SJSA1 (cell line): ENCODE measurements around the gene LTBP2. TPM values are rescaled to one million over a fixed set of nuclear protein-coding genes. Genes with fewer than 3 reads are reported as not detected.

Source experiments
- DNase-seq, 2 experiments: peaks; one replicate each; pipeline ENCODE4 v3.0.0-alpha.2; 2015 to 2020; ENCODE audit warnings: low spot score in 2 of 2, low read depth in 1 of 2
- H3K27ac ChIP-seq: fragments of 250-450 bp; sonication (Bioruptor Pico); 2 replicates; pipeline ENCODE4 v1.5.1; 2020; ENCODE audit warnings: mild to moderate bottlenecking, moderate library complexity
- H3K27me3 ChIP-seq: fragments of 250-450 bp; sonication (Bioruptor Pico); replicated peaks from 2 replicates; pipeline ENCODE4 v1.5.1; 2020; ENCODE audit warnings: mild to moderate bottlenecking, moderate library complexity
- H3K36me3 ChIP-seq: fragments of 250-450 bp; sonication (Bioruptor Pico); 2 replicates; pipeline ENCODE4 v1.5.1; 2020; ENCODE audit warnings: mild to moderate bottlenecking
- H3K4me1 ChIP-seq: fragments of 250-450 bp; sonication (Bioruptor Pico); replicated peaks from 2 replicates; pipeline ENCODE4 v1.6.1; 2021; ENCODE audit warnings: mild to moderate bottlenecking
- H3K4me3 ChIP-seq: fragments of 250-450 bp; sonication (Bioruptor Pico); 2 replicates; pipeline ENCODE4 v1.5.1; 2020; ENCODE audit warnings: mild to moderate bottlenecking
- H3K9me3 ChIP-seq: fragments of 250-450 bp; sonication (Bioruptor Pico); replicated peaks from 2 replicates; pipeline ENCODE4 v1.5.1; 2020; ENCODE audit warnings: mild to moderate bottlenecking
- total RNA-seq: library from RNA; depleted of rRNA; stranded (reverse); fragments of >200 nt; shearing (Covaris generic); gene quantifications from 2 replicates; pipeline ENCODE4 v1.2.3, GENCODE V29; 2014

LTBP2 gene
- total RNA-seq, 1 experiment from 2014 or later: 2.2 TPM

DNA sequence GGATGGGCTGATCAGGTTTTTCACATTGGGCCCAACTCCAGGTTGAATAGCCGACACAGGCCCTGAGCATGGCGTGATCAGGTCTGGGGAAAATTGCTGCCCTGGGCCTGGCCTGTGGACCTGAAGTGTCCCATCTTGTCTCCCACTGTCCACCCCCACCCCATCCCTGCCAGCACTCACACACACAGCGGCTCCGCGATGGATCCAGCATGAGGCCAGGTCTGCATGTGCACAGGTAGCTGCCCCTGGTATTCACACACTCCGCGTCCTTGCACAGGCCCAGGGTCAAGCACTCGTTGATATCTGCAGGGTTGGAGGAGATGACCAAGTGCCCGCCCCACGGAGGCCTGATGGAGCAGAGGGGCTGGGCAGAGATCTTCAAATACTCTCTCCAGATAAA is 79.8 kb downstream of the LTBP2 start:
- Histone ChIP-seq H3K27ac (no peak overlapping the region), H3K4me3 (no peak overlapping the region), H3K9me3 (no peaks in the 10 kb centered on the region), H3K36me3 (no peaks in the 10 kb centered on the region), H3K27me3 (no peaks in the 10 kb centered on the region), H3K4me1 (peaks cover 5% of the 10 kb centered on the region)
- DNase-seq: no peak

DNA sequence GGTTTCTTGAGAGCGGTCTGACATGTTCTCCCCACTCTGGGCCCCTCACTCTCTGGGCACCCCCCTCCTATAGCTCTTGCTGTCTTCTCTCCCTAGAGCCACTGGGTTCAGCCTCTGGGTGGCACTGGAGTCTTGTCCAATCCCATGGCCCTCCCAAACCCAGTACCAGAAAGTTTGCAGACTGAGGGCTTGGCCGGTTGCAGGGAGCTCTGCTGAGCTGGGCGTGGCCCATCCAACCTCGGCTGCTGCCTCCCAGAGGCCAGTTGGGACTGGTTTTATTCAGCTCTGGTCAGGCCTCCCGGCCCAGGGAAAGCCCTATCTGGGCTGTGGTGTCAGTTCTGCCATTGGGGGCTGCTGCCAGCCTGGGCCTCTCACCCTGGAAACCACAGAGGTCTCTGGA is 80.6 kb downstream of the LTBP2 start:
- Histone ChIP-seq H3K36me3 (no peaks in the 10 kb centered on the region), H3K4me3 (no peak overlapping the region), H3K27me3 (no peaks in the 10 kb centered on the region), H3K27ac (no peak overlapping the region), H3K4me1 (peaks cover 5% of the 10 kb centered on the region), H3K9me3 (no peaks in the 10 kb centered on the region)
- DNase-seq: peak; percentile 29 to 53

DNA sequence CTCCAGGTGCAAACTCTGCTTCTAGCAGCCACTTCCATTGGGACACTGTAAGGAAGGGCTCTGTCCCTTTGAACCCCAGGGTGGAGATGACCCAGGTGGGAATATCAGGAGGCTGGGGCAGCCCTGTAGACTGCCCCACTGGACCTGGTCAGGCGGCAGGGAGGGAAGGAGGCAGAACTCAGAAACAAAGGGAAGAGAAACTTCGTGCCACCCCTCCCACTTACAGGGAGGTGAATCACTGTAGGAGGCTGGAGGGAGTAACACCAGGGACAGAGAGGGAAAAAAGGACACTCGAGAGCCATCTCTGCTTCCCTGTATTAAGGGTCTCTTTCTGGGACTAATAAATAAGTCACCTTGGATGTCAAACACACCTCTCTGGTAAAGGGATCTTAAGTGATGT is 81.0 kb downstream of the LTBP2 start:
- H3K9me3 ChIP-seq: no peaks in the 10 kb centered on the region
- DNase-seq: no peak
- H3K4me1 ChIP-seq: peaks cover 5% of the 10 kb centered on the region
- no peak overlapping the region for H3K27ac ChIP-seq
- no peaks in the 10 kb centered on the region for H3K27me3 ChIP-seq
- H3K36me3 ChIP-seq: no peaks in the 10 kb centered on the region
- H3K4me3 ChIP-seq: no peak overlapping the region

DNA sequence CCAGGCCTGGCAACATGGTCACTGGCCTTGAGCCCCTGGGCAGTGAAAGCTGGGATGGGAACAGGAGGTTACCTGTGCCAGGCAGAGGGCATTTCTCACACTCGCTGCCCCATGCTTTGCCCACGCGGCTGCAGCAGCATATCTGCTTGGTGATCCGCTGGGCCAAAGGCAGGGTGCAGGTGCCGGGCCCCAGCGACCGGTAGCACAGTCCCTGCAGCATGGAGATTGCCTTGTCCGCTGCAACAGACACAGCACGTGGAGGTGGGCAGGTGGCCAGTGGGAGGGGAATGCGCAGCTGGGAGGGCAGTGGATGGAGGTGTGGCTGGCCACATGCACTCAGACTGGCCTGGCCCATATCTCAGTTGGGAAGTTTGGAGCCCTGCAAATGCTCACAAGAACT is 83.2 kb downstream of the LTBP2 start:
- H3K27ac ChIP-seq: no peak overlapping the region
- DNase-seq: no peak
- H3K4me3 ChIP-seq: no peak overlapping the region
- H3K36me3 ChIP-seq: no peaks in the 10 kb centered on the region
- no peaks in the 10 kb centered on the region for H3K27me3 ChIP-seq
- no peaks in the 10 kb centered on the region for H3K9me3 ChIP-seq
- H3K4me1 ChIP-seq: peaks cover 5% of the 10 kb centered on the region

- H3K27me3 ChIP-seq: no peaks in the 10 kb centered on the region
- no peak for DNase-seq
- peaks cover 5% of the 10 kb centered on the region for H3K4me1 ChIP-seq
- no peaks in the 10 kb centered on the region for H3K36me3 ChIP-seq
- H3K4me3 ChIP-seq: no peak overlapping the region
- no peaks in the 10 kb centered on the region for H3K9me3 ChIP-seq
- H3K27ac ChIP-seq: no peak overlapping the region
These were observed 83.6 kb downstream of the LTBP2 start for GRCh38 chr14:74528406-74528805.

- Histone ChIP-seq H3K4me1 (peaks cover 5% of the 10 kb centered on the region), H3K27ac (no peak overlapping the region), H3K4me3 (no peak overlapping the region), H3K9me3 (no peaks in the 10 kb centered on the region), H3K36me3 (no peaks in the 10 kb centered on the region), H3K27me3 (no peaks in the 10 kb centered on the region)
- no peak for DNase-seq
These were observed 84.2 kb downstream of the LTBP2 start for GRCh38 chr14:74527736-74528280.

DNA sequence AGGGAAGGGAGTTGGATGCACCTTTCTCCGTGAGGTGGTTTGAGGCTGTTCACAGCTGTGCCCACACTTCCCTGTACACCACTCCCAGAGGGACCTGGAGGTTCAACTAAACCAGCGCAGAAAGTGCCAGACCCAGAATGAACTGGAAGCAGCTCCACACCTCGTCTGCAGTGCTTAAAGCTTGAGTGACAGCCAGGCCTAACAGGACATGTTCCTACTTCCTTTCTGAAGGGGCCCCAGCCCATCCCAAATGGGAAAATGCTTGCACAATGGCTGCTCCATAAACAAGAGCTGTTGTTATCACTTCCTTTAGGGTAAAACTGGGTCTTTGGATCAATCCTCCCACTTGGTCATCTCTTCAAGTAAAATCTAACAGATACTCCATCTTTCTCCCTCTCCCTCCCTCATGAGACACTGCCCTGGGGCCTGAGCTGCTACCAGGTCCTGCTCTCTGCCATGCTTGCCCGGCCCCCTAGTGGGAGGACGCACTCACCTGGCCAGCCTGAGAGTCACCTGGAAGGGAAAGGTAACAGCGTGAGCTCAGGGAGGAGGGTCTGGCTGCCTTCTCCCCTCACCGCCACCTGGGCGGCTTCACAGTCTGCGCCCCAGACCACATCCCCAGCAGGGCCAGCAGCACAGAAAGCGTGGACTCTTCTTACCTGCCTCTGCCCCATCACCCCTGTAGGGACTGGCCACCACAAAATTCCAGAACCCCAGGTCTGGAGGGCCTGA is 85.0 kb downstream of the LTBP2 start:
- no peak overlapping the region for H3K4me3 ChIP-seq
- no peaks in the 10 kb centered on the region for H3K9me3 ChIP-seq
- peaks cover 5% of the 10 kb centered on the region for H3K4me1 ChIP-seq
- no peak for DNase-seq
- H3K27ac ChIP-seq: no peak overlapping the region
- no peaks in the 10 kb centered on the region for H3K36me3 ChIP-seq
- no peaks in the 10 kb centered on the region for H3K27me3 ChIP-seq

DNA sequence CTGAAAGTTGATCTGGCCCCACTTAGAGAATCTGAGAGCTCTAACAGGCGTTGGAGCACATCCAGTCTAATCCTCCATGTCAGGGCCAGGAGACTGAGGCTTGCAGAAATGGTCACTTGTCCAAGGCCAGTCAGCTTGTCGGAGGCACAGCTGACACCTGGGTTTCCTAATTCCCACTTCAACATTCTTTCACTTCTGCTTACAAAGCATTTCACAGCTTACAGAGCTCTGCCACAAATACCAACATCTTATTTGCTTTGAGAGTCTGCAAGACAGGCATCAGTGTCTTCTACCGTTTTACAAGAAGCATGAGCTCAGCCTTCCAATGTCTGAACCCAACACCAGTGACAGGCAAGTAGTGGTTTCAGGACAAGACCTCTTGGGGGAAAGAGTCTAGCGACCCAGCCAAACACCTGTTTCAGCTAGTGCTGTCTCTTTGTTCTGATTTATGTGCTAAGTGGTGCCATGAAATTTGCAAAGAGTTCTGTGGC is 86.6 kb downstream of the LTBP2 start:
- Histone ChIP-seq H3K9me3 (no peaks in the 10 kb centered on the region), H3K4me1 (no peaks in the 10 kb centered on the region), H3K4me3 (no peak overlapping the region), H3K27ac (no peak overlapping the region), H3K36me3 (no peaks in the 10 kb centered on the region), H3K27me3 (no peaks in the 10 kb centered on the region)
- no peak for DNase-seq

DNA sequence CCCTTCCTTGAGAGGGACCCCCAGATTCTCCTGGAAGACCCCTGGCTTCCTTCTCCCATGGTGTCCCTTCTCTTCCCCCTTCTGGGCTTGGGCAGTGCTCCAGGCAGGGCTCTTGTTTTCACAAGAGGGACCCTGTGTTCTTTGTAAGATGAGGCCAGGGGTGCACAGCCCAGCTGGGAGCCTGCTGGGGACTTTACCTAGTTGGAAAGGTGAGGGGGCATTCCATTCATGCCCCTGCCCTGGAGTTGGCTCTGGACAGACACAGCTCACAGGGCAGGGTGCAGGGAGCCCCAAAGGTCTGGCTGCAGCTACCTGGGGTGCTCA is 87.3 kb downstream of the LTBP2 start:
- H3K4me1 ChIP-seq: no peaks in the 10 kb centered on the region
- H3K27me3 ChIP-seq: no peaks in the 10 kb centered on the region
- H3K4me3 ChIP-seq: no peak overlapping the region
- DNase-seq: no peak
- H3K27ac ChIP-seq: no peak overlapping the region
- H3K36me3 ChIP-seq: no peaks in the 10 kb centered on the region
- H3K9me3 ChIP-seq: no peaks in the 10 kb centered on the region

DNA sequence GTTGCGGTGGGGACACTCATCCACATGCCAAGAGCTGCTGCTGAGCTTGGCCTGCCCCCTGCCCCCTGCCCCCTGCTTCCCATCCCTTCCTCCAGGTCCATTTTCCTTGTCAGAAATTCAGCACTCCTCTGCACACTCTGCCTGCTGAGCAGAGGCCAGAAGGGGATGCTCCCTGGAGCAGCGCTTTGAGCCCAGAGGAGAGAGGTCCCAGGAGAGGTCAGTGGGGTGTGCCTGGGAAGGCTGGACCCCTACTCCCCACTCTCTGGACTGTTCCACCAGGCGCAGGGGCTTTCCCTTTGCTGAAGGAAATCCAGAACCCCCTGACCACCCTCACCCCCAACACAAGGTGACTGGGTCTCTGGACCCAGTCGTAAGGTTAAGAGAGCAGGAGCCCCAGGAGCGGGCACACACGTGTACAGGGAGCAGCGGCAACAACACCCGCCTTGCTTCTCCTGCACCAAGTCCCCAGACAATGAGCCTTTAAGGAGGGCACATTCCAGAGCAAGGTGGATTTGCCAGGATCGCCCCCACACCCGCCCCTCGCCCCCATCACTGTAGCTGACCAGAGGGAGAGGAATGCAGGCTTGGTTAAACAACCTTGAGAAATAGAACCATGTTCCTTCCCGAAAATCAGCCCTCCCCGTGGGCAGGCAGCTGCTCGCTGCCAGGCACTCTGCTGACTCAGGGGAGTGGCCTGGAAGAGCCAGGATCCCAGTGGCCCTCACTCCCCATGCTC is 87.8 kb downstream of the LTBP2 start:
- no peaks in the 10 kb centered on the region for H3K4me1 ChIP-seq
- no peaks in the 10 kb centered on the region for H3K9me3 ChIP-seq
- no peak overlapping the region for H3K27ac ChIP-seq
- no peaks in the 10 kb centered on the region for H3K27me3 ChIP-seq
- no peak overlapping the region for H3K4me3 ChIP-seq
- H3K36me3 ChIP-seq: no peaks in the 10 kb centered on the region
- DNase-seq: no peak

GRCh38 chr14:74522740-74523139 is 89.3 kb downstream of the LTBP2 start:
- H3K27me3 ChIP-seq: no peaks in the 10 kb centered on the region
- no peak overlapping the region for H3K27ac ChIP-seq
- no peak for DNase-seq
- H3K36me3 ChIP-seq: no peaks in the 10 kb centered on the region
- H3K4me3 ChIP-seq: no peak overlapping the region
- H3K9me3 ChIP-seq: no peaks in the 10 kb centered on the region
- H3K4me1 ChIP-seq: no peaks in the 10 kb centered on the region

- Histone ChIP-seq H3K27ac (no peak overlapping the region), H3K36me3 (no peaks in the 10 kb centered on the region), H3K9me3 (no peaks in the 10 kb centered on the region), H3K4me1 (peaks cover 5% of the 10 kb centered on the region), H3K27me3 (no peaks in the 10 kb centered on the region), H3K4me3 (no peak overlapping the region)
- DNase-seq: no peak
These were observed 90.3 kb downstream of the LTBP2 start for GRCh38 chr14:74521756-74522155.

- DNase-seq: no peak
- Histone ChIP-seq H3K36me3 (no peaks in the 10 kb centered on the region), H3K9me3 (no peaks in the 10 kb centered on the region), H3K27ac (no peak overlapping the region), H3K27me3 (no peaks in the 10 kb centered on the region), H3K4me3 (no peak overlapping the region), H3K4me1 (peaks cover 12% of the 10 kb centered on the region)
These were observed 92.5 kb downstream of the LTBP2 start for GRCh38 chr14:74519316-74520074.

DNA sequence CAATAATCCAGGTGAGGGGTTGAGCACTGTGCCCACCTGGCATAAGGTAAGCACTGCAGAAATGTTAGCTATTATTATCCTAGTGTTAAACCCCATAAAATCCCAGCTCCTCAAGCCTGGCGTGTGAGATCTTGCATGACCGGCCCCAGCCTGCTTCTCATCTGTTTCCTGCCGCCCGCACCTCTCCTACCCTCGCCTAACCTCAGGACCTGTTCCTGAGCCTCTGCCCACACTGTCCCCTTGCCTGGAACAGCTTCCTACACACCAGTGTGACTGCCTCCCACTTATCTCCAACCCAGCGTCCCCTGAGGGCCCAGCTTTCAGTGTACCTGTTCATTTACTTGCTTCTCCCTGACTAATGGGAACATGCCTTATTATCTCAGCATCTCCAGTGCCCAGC is 93.8 kb downstream of the LTBP2 start:
- H3K27ac ChIP-seq: no peak overlapping the region

More for the DNA sequence above, 93.8 kb downstream of the LTBP2 start:
- H3K4me3 ChIP-seq: no peak overlapping the region
- H3K4me1 ChIP-seq: peaks cover 19% of the 10 kb centered on the region
- no peak for DNase-seq
- no peaks in the 10 kb centered on the region for H3K9me3 ChIP-seq
- no peaks in the 10 kb centered on the region for H3K36me3 ChIP-seq
- no peaks in the 10 kb centered on the region for H3K27me3 ChIP-seq
